T-helper 2 cell treated with Interferon-gamma antibody and Interleukin-4, amounts not matched to agents 100 ng/mL and 5 ng/mL, for 36 hours (primary cell): ENCODE data around the gene TMEM147. TPM values are rescaled to one million over a fixed set of nuclear protein-coding genes. Genes with fewer than 3 reads are reported as not detected.

Source experiments
- intact Hi-C: fragments of 100-400 bp; cut with micrococcal nuclease; formaldehyde crosslinking; loops from one replicate; pipeline ENCODE4 v1.15.1; 2023
- total RNA-seq: library from RNA; stranded (reverse); gene quantifications from 2 replicates; pipeline ENCODE4 v1.2.3, GENCODE V29; 2022

The TMEM147 gene
- total RNA-seq, 1 donor from 2014 or later = 58.6 TPM

- intact Hi-C loops = loop anchor here (2.0 kb wide), 1 partner anchor 275 kb away; the partner anchor contains the start of gene USF2
Measured at GRCh38 chr19:35544110-35544802, 1.2 kb upstream of the TMEM147 start.

DNA sequence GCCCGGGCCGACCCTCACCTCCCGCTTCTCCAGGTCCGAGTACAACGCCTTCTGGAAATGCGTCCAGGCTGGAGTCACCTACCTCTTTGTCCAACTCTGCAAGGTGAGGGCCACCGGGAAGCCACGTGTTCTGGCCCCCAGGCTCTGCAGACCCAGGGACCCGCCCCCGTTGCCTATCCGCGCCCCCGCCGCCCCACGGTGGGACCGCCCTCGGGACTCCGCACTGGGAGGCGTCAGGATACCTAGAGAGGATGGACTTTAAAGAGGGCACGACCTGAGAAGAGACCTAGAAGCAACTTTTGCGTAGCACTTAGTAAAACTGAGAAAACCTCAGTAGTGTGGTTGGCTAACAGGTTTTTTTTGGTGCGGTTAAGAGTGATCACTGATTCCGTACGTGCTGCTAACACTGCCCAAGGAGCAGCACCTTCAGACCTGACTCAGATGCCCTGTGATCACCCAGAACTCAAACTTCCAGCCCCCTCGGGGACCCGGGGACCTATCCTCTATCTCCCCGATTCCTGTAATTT is 492 bp downstream of the TMEM147 start:
- intact Hi-C loops = loop anchor here (1.0 to 5.0 kb wide), 6 partner anchors 66 to 277 kb away; partner anchors contain the start of genes COX6B1, HAUS5, KMT2B and USF2

- intact Hi-C loops = loop anchor here (1.0 to 5.0 kb wide), 5 partner anchors 66 to 171 kb away; partner anchors contain the start of genes COX6B1, HAUS5 and KMT2B
Measured at GRCh38 chr19:35546532-35546931, 1.1 kb downstream of the TMEM147 start.

- intact Hi-C loops = loop anchor here (1.0 to 5.0 kb wide), 6 partner anchors 43 to 168 kb away; partner anchors contain the start of genes COX6B1 and KMT2B
Measured at GRCh38 chr19:35549174-35549788, 3.9 kb downstream of the TMEM147 start.

GRCh38 chr19:35549879-35550523 is 4.6 kb downstream of the TMEM147 start:
- intact Hi-C loops = loop anchor here (1.0 to 5.0 kb wide), 6 partner anchors 42 to 167 kb away; partner anchors contain the start of genes COX6B1 and KMT2B

- intact Hi-C loops = no loop called here
Measured at GRCh38 chr19:35551091-35551810, 5.8 kb downstream of the TMEM147 start.

DNA sequence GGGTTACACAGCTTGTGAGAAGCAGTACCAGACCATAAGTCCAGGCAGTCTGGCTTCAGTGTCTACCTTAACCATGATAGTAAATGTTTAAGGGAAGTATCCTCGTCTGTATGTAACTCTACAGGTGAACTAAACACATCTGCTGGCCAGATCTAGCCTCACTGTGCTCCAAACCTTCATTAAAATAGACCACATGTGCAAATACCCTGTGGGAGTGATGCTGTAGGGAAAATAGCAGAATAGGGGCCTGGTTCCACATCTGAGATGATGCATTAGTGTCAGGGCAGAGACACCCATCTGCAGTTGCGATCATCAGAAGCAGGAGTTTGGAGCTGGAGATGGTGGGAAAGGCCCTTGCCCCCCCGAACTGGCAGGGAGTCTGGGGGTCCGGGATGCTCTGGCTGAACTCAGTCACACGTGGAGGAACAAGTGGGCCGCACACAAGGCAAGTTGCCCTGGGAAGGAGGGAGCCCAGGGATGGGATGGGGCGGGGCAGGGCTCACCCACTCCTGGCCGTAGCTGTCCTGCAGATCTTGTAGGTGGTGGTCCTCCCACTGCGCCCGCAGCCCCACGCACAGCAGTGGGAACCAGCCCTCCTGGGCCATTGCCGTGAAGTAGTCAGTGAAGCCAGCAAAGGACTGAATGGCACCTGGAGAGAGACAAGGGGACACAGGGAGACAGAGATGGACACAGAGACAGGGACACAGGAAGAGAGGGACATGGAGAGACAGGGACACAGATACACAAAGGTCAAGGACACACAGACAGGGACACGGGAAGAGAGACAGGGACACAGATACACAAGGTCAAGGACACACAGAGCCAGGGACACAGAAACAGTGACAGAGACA is 7.3 kb downstream of the TMEM147 start:
- intact Hi-C loops = no loop called here

DNA sequence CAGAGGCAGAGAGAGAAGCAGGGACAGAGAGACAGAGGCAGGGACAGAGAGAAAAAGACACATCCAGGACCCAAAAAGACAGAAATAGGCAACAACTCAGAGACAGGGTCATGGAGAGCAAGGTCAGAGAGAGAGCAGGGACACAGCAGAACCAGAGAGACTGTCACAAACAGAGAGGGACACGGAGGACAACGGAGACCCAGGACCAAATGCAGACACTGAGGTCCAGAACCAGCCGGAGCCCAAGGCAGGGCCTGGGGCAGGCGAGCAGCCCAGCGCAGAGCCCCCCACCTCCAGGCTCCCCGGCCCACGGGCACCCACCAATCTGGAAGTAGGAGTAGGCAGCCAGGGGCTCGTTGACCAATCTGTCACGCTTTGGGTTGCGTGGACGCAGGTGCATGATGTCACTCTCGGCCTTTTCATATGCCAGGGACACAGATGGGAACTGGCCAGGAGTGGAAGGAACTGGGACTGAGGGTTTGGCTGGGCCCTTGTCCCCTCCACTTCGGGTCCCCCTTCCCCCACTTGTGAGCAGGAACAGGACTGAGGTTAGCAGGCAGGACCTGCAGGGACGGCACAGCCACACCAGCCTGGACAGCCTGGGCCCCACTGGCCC is 8.1 kb downstream of the TMEM147 start:
- intact Hi-C loops = no loop called here

DNA sequence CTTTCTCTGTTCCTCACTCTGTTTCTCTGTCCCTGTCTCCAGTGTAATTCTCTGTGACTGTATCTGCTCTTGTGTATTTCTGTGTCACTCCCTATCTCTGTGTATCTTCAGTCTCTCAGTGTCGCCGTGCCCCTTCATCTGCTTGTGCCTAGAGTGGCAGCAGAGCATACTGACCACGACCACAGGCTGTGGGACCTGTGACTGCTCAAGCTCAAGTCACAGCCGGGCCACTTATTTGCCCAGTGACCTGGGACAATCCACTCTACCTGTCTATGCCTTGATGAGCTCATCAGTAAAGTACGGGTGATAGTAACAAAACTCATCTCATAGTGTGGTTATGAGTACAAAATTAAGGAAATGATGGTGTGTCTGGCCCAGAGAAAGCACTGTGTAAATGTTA is 8.7 kb downstream of the TMEM147 start:
- intact Hi-C loops = no loop called here

DNA sequence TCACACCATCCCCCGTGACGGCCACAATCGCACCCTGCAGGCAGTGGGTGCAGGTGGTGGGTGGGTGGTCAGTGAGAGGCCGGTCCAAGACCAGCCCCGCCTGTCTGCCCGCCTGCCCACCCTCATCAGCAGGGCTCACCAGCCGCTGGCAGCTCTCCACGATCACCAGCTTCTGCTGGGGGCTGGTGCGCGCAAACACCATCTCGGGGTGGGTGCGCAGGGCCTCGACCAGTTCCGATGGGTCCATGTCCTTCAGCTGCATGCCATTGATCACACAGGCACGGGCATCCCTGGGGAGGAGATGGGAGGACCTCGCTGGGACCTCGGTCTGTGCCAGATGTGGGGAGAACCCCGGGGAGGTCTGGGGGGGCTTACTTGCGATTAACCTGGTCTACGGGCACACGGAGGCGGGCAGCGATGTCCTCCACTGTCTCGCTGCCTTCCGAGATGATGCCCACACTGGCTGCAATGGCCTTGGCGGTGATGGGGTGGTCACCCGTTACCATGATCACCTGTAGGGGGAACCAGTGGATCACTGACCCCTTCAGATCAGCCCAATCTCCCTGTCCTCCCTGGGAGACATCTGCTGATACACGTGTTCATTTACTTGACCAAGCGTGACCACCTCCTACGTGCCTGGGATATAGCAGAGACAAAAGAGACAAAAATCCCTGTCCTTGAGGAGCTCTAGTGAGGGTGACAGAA is 10.0 kb downstream of the TMEM147 start:
- intact Hi-C loops = no loop called here

DNA sequence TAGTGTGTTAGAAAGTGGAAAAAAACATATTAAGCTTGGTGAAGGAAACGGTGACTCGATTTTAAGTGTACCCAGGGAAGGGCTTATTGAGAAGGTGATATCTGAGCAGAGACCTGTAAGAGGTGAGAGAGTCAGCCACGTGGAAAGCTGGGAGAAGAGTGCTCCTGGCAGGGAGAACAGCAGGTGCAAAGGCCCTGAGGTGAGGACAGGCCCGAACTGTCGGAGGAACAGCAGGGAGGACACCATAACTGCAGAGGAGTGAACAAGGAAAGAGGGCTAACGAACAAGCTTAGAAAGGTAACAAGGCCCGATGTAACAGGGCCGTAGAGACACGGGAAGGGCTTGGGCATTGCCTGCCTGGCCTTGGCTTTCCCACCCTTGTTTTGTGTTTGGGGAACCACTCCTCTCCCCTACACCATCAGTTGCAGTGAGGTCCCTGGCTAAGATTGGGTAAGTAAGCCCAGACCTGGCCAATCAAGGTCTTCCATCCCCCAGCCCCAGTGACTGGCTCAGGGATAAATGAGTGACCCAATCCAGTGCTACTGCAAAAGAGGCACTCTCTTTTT is 10.7 kb downstream of the TMEM147 start:
- intact Hi-C loops = no loop called here

DNA sequence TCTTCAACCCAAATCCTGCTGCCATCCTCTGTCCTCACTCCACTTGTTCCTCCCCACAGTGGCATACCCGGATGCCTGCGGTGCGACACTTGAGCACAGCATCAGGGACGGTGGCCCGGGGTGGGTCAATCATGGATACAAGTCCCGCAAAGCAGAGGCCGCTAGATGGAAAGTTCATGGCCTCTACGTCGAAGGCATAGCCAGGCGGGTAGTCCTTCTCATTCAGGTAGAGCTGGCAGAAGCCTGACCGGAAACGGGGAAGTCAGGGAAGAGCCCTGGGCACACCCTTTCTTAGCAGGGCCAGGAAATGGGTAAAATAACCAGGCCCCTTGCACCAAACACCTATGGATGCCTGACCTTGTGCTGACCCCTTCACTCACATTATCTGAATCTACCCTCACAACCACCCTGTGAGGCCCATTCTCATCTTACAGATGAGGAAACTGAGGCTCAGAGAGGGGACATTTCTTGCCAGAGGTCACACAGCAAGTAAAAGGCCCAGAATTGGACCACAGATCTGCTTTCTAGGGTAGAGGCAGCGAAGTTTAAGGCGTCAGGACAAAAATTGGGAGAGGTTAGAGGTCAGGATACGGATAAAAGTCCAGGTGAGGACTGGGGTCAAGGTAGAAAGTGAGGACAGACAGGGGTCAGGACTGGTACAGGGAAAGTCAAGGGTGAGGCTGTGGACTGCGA is 11.6 kb downstream of the TMEM147 start:
- intact Hi-C loops = no loop called here

- intact Hi-C loops = no loop called here
Measured at GRCh38 chr19:35557539-35558399, 12.3 kb downstream of the TMEM147 start.

DNA sequence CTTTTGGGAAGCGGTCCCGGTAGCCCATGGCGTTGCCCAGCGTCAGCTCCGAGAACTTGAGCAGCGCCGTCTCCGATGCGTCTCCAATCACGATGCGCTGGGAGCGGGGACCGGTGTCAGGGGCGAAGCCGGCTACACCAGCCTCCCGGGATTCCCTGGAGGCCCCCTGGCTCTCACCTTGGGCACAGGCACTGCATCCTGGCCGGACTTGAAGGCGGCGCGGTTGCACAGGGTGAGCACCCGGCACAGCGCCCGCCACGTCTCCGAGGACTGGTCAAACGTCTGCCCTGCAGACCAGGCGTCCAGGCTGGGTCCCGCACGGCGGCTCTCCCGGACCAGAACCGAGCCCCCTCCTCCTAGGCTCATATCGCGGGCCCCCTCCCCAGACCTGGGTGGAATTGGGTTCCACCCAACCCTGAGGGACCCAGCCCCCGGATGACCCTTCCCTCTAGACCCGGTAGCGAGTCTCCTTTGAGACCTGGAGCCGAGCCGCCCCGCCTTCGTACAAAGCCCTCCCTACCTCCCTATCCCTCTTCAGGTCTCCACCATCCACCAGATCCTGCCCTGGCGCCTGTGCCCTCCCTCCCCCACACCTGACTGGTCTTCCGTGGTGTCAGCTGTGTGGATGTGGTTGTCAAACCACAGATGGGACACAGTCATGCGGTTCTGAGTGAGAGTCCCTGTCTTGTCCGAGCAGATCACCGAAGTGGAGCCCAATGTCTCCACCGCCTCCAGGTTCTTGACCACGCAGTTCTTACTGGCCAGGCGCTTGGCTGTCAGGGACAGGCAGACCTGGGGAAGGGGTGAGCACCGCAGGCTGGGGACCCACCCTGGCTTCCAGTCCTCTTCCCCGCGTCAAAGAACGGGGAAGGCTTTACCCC is 13.2 kb downstream of the TMEM147 start:
- intact Hi-C loops = no loop called here

DNA sequence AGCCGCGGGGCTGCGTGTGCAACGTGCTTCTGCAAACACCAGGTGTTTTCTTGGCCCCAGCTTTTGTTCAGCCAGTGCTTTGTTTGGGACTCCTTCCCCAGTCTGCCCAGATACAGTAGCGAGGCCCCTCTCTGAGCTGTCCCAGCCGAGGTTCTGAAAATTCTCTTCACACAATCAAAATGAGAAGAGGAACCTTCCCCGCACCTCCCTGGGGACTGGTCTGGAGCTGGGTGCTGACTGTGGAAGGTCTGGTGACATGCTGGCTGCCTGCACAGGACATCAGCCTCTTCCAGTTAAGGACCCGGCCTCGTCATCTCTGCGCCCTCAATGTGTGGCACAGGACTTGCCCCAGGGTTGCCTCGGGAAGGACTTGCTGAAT is 13.8 kb downstream of the TMEM147 start:
- intact Hi-C loops = no loop called here

GRCh38 chr19:35559781-35560180 is 14.4 kb downstream of the TMEM147 start:
- intact Hi-C loops = no loop called here
